D721Med (cell line): ENCODE results near the gene MGMT.

Source experiments
- DNase-seq: peaks from one replicate; pipeline ENCODE4 v3.0.0; 2011; ENCODE audit warnings: low spot score; ENCODE audit not compliant: insufficient read length
- FAIRE-seq: peaks from 2 replicates; lab custom pipeline; 2011; peaks lifted over from hg19 to GRCh38; lab: Jason Lieb, UNC
- CTCF ChIP-seq: IDR thresholded peaks from 2 replicates; pipeline ENCODE4 v1.5.1; 2012; ENCODE audit warnings: mild to moderate bottlenecking, control low read depth; ENCODE audit not compliant: insufficient read depth; ENCODE audit errors: missing control alignments

The MGMT gene

GRCh38 chr10:129467359-129468064, 471 bp downstream of the MGMT start:
- FAIRE-seq (no peak), DNase-seq (no peak)
- no peak for TF ChIP-seq CTCF

- FAIRE-seq (no peak), DNase-seq (no peak)
- TF ChIP-seq CTCF: no peak
Observed at GRCh38 chr10:129468187-129468586, 1.1 kb downstream of the MGMT start.

- FAIRE-seq: no peak
- no peak for TF ChIP-seq CTCF
- DNase-seq: no peak
Observed at GRCh38 chr10:129470103-129470851, 3.2 kb downstream of the MGMT start.

DNA sequence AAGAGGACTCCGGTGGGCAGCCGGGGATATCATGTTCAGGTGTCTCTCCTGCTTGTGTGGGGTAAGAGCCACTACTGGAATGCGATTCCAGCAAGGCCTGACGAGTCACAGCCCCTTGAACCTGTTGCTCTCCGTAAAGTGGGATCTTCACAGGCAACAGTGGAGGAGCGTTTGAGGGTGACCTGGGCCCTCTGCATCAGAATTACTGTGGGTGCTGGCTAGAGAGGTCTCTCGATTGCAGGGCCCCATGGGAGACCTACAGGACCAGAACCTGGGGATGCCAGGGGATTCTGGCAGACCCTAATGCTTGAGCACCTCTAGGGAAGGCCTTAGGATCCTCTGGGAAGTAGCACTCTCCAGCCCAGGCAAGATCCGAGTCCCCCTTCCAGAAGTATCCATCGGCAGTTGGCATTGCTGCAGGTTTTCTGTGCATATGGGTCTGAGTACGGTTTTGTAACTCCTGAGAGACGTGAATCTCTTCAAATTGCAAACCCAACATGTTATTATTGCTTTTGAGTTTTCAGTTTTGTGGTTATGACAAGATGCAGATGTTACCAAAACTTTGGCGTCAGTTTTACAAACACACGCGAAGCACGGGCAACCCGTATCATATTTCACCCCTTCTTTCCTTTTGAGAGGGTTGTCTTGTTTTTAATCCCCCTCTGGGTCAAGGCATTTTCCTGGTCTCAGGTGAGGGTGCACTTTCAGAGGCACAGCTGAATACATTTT, 4.6 kb downstream of the MGMT start:
- DNase-seq: no peak
- no peak for TF ChIP-seq CTCF
- no peak for FAIRE-seq

- no peak for DNase-seq
- TF ChIP-seq CTCF: no peak
- no peak for FAIRE-seq
Observed at GRCh38 chr10:129472696-129473555, 5.9 kb downstream of the MGMT start.

GRCh38 chr10:129474642-129475041, 7.6 kb downstream of the MGMT start:
- DNase-seq (no peak), FAIRE-seq (no peak)
- no peak for TF ChIP-seq CTCF
